Measurements from ENCODE around the gene ADAT3.
A peak's percentile ranks its signal among the peaks of the same experiment; 100 is the strongest.

Gene ADAT3

DNA sequence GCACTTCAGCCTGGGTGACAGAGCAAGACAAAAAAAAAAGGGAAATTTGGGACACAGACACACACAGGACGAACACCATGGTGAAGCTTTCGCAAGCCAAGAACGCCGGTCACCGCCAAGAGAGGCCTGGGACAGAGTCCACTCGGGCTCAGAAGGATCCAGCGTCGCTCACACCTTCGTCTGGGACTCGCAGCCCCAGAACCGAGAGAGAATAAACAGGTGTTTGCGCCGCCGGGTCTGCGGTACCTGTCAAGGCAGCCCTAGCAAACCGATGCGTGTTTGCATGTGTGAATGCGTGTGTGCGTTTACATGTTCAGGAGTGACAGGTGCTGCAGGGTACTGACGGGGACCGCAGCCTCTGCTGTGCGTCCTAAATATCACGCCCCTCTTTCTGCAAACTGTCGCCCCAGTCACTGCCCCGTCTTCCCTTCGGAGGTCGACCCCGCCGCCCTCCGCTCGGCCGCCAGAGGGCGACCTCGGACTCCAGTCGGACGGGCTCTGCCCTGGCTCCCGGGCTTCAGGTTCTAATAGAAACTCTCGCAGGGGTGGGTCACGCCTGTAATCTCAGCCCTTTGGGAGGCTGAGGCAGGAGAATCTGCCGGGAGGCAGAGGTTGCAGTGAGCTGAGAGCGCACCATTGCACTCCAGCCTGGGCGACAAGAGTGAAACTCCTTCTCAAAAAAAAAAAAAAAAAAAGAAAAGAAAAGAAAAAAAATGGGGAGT is 24.0 kb downstream of the ADAT3 start:
- TF ChIP-seq, protein P1, sequence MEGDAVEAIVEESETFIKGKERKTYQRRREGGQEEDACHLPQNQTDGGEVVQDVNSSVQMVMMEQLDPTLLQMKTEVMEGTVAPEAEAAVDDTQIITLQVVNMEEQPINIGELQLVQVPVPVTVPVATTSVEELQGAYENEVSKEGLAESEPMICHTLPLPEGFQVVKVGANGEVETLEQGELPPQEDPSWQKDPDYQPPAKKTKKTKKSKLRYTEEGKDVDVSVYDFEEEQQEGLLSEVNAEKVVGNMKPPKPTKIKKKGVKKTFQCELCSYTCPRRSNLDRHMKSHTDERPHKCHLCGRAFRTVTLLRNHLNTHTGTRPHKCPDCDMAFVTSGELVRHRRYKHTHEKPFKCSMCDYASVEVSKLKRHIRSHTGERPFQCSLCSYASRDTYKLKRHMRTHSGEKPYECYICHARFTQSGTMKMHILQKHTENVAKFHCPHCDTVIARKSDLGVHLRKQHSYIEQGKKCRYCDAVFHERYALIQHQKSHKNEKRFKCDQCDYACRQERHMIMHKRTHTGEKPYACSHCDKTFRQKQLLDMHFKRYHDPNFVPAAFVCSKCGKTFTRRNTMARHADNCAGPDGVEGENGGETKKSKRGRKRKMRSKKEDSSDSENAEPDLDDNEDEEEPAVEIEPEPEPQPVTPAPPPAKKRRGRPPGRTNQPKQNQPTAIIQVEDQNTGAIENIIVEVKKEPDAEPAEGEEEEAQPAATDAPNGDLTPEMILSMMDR (IDR thresholded peaks at IDR 0.05; ENCODE audit: borderline replicate concordance, insufficient read depth, low read depth, low read length), result peak; percentile 94
- H3K4me3 ChIP-seq (ENCODE audit: low read depth, low read length), result peak overlapping the region; percentile 44

DNA sequence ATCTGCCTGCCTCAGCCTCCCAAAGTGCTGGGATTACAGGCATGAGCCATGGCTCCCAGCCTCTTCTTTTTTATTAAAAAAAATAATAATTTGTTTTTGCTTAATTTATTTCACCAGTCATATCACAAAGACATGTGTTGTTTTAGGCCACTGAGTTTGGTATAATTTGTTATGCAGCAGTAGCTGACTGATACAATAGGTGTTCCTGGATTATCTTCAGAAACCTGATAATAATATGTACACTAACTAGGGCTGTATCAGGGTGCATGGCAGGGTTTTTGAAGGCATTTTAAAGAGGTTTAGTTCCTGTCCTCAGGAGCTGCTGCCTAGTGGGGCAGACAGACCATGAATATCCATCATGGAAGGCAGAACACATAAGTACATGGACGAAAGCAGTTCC is 26.2 kb downstream of the ADAT3 start:
- TF ChIP-seq, protein P1 (IDR thresholded peaks at IDR 0.05; ENCODE audit: borderline replicate concordance, insufficient read depth, low read depth, low read length), result no peak
- H3K4me3 ChIP-seq (ENCODE audit: low read depth, low read length), result no peak overlapping the region

DNA sequence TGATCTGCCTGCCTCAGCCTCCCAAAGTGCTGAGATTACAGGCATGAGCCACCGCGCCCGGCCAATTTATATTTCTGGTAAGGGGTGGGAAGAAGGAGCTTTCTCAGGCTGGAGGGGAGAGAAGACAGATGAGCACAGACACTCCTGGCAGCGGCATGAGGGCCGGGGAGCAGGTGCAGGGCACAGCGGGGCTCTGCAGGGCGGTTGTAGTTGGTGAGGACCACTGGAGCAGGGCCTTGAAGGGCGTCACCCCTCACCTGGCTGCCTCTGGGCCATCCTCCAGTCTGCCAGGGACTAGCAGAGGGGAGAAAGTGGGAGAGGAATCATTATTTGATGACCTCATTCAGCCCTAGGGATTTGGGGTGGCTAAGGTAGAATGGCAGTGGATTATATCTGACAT is 27.2 kb downstream of the ADAT3 start:
- TF ChIP-seq, protein P1 (IDR thresholded peaks at IDR 0.05; ENCODE audit: borderline replicate concordance, insufficient read depth, low read depth, low read length), result no peak
- no peak overlapping the region for H3K4me3 ChIP-seq (ENCODE audit: low read depth, low read length)

DNA sequence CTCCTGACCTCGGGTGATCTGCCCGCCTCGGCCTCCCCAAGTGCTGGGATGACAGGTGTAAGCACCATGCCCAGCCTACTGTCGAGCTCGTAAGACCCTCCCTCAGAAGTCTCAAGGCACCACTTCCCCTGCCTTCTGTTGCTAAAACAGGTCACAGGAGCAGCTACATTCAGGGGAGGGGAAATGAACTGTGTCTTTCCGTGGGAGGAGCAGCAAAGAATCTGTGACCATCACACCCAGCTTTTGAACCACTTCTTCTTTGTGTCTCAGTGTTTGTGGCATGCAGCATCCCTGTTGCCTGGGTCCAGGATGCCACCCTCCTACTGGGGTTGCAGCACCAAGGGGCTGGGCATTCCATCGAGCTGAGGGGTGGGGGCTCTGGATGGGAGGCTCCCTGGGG is 28.0 kb downstream of the ADAT3 start:
- TF ChIP-seq, protein P1 (IDR thresholded peaks at IDR 0.05; ENCODE audit: borderline replicate concordance, insufficient read depth, low read depth, low read length), result no peak
- no peak overlapping the region for H3K4me3 ChIP-seq (ENCODE audit: low read depth, low read length)

DNA sequence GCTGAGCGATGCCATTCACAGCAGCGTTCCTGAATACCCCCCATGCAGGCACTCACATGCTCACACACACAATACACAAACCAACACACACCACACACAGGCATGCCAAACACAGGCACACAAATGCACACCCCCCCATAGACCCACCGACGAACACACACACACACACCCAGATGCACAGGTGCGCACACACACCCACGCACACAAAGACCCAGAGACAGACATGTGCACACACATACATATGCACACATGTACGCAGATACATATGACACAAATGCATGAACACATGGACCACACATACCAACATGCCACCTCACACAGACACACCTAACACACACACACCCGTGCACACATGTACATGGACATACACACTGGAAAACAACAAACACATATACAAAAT is 28.7 kb downstream of the ADAT3 start:
- no peak overlapping the region for H3K4me3 ChIP-seq (ENCODE audit: low read depth, low read length)
- TF ChIP-seq, protein P1 (IDR thresholded peaks at IDR 0.05; ENCODE audit: borderline replicate concordance, insufficient read depth, low read depth, low read length), result no peak

DNA sequence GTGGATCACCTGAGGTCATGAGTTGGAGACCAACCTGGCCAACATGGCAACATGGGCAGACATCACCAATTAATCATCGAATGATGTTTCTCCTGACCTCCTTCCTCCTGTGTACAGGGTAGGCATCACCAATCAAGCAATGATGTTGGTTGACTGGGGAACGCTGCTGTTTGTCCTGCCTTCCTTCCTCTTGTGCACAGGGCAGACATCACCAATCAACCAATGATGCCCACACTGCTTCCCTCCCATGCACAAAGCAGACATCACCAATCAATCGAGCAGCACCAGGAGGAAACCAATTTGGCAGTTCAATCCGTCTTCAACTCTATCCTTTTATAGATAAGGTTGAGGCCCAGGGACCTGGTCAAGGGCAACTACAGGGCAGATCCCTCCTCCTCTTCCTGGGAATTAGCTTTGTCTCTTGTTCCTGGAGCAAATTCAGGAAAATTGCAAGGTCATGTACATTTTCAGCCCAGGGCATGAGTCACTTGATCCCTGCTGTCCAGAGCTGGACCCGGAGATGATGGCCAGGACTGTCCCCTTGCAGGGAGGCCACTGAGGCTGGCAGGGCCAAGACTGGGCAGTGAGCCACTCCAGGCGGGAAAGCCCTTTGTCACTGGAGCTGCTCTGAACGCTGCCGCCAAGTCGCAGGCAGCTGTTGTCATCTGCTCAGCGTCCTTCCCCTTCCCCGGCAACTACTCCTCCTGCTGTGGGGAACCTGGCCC is 30.4 kb downstream of the ADAT3 start:
- H3K4me3 ChIP-seq (ENCODE audit: low read depth, low read length), result no peak overlapping the region
- TF ChIP-seq, protein P1 (IDR thresholded peaks at IDR 0.05; ENCODE audit: borderline replicate concordance, insufficient read depth, low read depth, low read length), result no peak

DNA sequence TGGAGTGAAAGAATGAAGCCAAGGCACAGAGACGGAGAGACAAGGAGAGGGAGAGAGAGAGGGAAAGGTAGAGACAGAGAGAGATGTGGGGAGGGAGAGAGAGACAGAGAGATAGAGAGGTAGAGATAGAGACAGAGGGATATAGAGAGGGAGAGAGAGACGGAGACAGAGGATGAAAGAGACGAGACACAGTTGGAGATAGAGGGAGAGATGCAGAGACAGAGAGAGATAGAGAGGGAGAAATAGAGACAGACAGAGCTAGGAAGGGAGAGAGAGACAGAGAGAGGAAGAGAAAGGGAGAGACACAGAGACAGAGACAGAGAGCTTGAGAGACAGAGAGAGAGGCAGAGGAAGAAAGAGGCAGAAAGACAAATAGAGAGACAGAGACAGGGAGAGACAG is 31.2 kb downstream of the ADAT3 start:
- no peak overlapping the region for H3K4me3 ChIP-seq (ENCODE audit: low read depth, low read length)

More for the DNA sequence above, 31.2 kb downstream of the ADAT3 start:
- TF ChIP-seq, protein P1 (IDR thresholded peaks at IDR 0.05; ENCODE audit: borderline replicate concordance, insufficient read depth, low read depth, low read length), result no peak
